Liver (tissue), 3 donors: ENCODE results near the gene NEDD4.

ENCODE experiments used
- GABPA ChIP-seq, 2 donors: IDR thresholded peaks in 1 of 2; conservative IDR thresholded peaks in 1 of 2; 2 replicates each; pipeline ENCODE4 v1.6.1; 2016; ENCODE audit warnings: antibody characterized with exemption in 2 of 2, mild to moderate bottlenecking in 1 of 2, moderate library complexity in 1 of 2
- NR2F2 ChIP-seq: IDR thresholded peaks from 2 replicates; pipeline ENCODE4 v1.6.1; 2016; ENCODE audit warnings: antibody characterized with exemption
- SP1 ChIP-seq: IDR thresholded peaks from 2 replicates; pipeline ENCODE4 v1.6.1; 2018; ENCODE audit warnings: antibody characterized with exemption, mild to moderate bottlenecking
- TAF1 ChIP-seq: conservative IDR thresholded peaks from 2 replicates; pipeline ENCODE4 v1.6.1; 2016; ENCODE audit warnings: antibody characterized with exemption, mild to moderate bottlenecking
- YY1 ChIP-seq: IDR thresholded peaks from 2 replicates; pipeline ENCODE4 v1.6.1; 2016; ENCODE audit warnings: antibody characterized with exemption, mild to moderate bottlenecking
- TF ChIP-seq, protein P1 (sequence below): fragments of 150-350 bp; IDR thresholded peaks from 2 replicates; pipeline ENCODE4 v1.5.1; 2017; ENCODE audit warnings: improper control_type of control experiment, low read depth, low read length; ENCODE audit not compliant: missing input control
- donor health status: healthy.
- donor health status: healthy.

GRCh38 chr15:55873024-55873720 is 120.2 kb downstream of the NEDD4 start:
- TF ChIP-seq, protein P1, sequence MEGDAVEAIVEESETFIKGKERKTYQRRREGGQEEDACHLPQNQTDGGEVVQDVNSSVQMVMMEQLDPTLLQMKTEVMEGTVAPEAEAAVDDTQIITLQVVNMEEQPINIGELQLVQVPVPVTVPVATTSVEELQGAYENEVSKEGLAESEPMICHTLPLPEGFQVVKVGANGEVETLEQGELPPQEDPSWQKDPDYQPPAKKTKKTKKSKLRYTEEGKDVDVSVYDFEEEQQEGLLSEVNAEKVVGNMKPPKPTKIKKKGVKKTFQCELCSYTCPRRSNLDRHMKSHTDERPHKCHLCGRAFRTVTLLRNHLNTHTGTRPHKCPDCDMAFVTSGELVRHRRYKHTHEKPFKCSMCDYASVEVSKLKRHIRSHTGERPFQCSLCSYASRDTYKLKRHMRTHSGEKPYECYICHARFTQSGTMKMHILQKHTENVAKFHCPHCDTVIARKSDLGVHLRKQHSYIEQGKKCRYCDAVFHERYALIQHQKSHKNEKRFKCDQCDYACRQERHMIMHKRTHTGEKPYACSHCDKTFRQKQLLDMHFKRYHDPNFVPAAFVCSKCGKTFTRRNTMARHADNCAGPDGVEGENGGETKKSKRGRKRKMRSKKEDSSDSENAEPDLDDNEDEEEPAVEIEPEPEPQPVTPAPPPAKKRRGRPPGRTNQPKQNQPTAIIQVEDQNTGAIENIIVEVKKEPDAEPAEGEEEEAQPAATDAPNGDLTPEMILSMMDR, result no peak
- no peak for TF ChIP-seq SP1
- TF ChIP-seq YY1, result no peak
- TF ChIP-seq TAF1, result no peak
- TF ChIP-seq GABPA (IDR thresholded peaks at IDR 0.05 in 1 of 2, conservative IDR thresholded peaks at IDR 0.05 in 1 of 2), result no peak
- TF ChIP-seq NR2F2, result no peak
